ENCODE measurements around the gene RNF144A.
A peak's percentile ranks its signal among the peaks of the same experiment; 100 is the strongest.

The RNF144A gene

GRCh38 chr2:7044253-7045250 lies 127.3 kb downstream of the RNF144A start:
- DNase-seq (ENCODE audit: low read depth), result peak; percentile 47

GRCh38 chr2:7045601-7046590 lies 128.7 kb downstream of the RNF144A start:
- DNase-seq (ENCODE audit: low read depth), result no peak

GRCh38 chr2:7047661-7048060 lies 130.4 kb downstream of the RNF144A start:
- DNase-seq (ENCODE audit: low read depth), result no peak

- no peak for DNase-seq (ENCODE audit: low read depth)
Observed at GRCh38 chr2:7048762-7049294, 131.6 kb downstream of the RNF144A start.

- DNase-seq (ENCODE audit: low read depth), result no peak
Observed at GRCh38 chr2:7052404-7052803, 135.2 kb downstream of the RNF144A start.

GRCh38 chr2:7053650-7054265 lies 136.5 kb downstream of the RNF144A start:
- no peak for DNase-seq (ENCODE audit: low read depth)

GRCh38 chr2:7057865-7058400 lies 140.7 kb downstream of the RNF144A start:
- DNase-seq (ENCODE audit: low read depth), result no peak

GRCh38 chr2:7060156-7060555 lies 142.9 kb downstream of the RNF144A start:
- DNase-seq (ENCODE audit: low read depth), result no peak

GRCh38 chr2:7060631-7061449 lies 143.6 kb downstream of the RNF144A start:
- no peak for DNase-seq (ENCODE audit: low read depth)

- no peak for DNase-seq (ENCODE audit: low read depth)
Observed at GRCh38 chr2:7061450-7061789, 144.2 kb downstream of the RNF144A start.

GRCh38 chr2:7061921-7062320 lies 144.7 kb downstream of the RNF144A start:
- DNase-seq (ENCODE audit: low read depth), result no peak

GRCh38 chr2:7063789-7064188 lies 146.6 kb downstream of the RNF144A start:
- no peak for DNase-seq (ENCODE audit: low read depth)

- no peak for DNase-seq (ENCODE audit: low read depth)
Observed at GRCh38 chr2:7068457-7068856, 151.2 kb downstream of the RNF144A start.

- no peak for DNase-seq (ENCODE audit: low read depth)
Observed at GRCh38 chr2:7070483-7070882, 153.3 kb downstream of the RNF144A start.

- DNase-seq (ENCODE audit: low read depth), result no peak
Observed at GRCh38 chr2:7071154-7071553, 153.9 kb downstream of the RNF144A start.

GRCh38 chr2:7071916-7072556 lies 154.8 kb downstream of the RNF144A start:
- no peak for DNase-seq (ENCODE audit: low read depth)

GRCh38 chr2:7073901-7074300 lies 156.7 kb downstream of the RNF144A start:
- no peak for DNase-seq (ENCODE audit: low read depth)

GRCh38 chr2:7075834-7076233 lies 158.6 kb downstream of the RNF144A start:
- no peak for DNase-seq (ENCODE audit: low read depth)

GRCh38 chr2:7077660-7078267 lies 160.6 kb downstream of the RNF144A start:
- no peak for DNase-seq (ENCODE audit: low read depth)
